Ureter (tissue), 1 donor: Measurements from ENCODE around the gene KLHDC4. TPM values are rescaled to one million over a fixed set of nuclear protein-coding genes. Genes with fewer than 3 reads are reported as not detected.

ENCODE experiments used
- DNase-seq: peaks from one replicate; pipeline ENCODE4 v3.0.0-alpha.2; 2020; ENCODE audit warnings: low spot score
- total RNA-seq: library from RNA; stranded (reverse); gene quantifications from one replicate; pipeline ENCODE4 v1.2.4, GENCODE V29; 2023
- donor health status: DM: yes; HTN: yes; CAD: no.

KLHDC4 gene
- total RNA-seq, 1 donor from 2014 or later, result 63.2 TPM

DNA sequence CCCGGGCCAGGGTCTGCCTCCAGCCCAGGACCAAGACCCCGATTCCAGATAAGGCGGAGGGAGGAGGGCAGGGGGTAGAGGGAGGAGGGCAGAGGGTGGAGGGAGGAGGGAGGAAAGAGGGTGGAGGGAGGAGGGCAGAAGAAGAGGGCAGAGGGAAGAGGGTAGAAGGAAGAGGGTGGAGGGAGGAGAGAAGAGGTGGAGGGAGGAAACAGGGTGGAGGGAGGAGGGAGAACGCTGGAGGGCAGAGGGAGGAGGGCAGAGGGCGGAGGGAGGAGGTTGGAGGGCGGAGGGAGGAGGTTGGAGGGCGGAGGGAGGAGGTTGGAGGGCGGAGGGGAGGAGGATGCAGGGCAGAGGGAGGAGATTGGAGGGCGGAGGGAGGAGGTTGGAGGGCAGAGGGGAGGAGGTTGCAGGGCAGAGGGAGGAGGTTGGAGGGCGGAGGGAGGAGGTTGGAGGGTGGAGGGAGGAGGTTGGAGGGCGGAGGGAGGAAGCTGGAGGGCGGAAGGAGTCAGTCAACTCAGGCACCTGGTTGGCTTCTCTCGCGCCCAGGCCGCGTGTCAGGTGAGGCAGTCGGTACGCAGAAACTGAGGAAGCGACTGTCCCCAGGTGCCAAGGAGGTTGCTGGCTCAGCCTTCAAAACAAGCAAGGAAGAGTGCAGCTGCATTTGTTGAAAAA, 65.2 kb downstream of the KLHDC4 start:
- DNase-seq, result no peak

DNA sequence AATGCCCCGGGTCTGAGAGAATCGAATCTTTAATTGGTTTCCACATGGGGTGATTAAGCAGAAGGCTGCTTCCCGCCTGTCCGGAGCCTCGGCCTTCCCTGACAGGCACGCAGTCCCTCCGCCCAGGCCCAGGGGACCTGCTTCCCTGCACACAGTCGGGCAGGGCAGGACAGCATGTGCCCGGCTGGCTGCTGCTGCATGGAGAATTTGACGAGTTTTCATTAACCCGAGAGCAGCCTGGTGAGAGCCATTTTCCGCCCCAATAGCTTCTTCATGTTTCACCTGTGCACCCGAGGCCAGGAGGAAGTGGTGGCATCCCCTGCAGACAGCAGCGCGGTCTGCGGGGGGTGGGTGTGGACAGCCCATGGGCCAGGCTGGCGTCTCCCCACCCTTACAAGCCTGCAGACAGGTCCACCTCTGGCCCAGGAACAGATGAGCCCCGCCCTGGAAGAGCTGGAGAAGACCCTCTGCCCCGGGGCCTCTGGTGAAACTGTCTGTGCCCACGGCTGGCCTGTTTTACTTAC, 67.0 kb downstream of the KLHDC4 start:
- DNase-seq, result no peak

DNA sequence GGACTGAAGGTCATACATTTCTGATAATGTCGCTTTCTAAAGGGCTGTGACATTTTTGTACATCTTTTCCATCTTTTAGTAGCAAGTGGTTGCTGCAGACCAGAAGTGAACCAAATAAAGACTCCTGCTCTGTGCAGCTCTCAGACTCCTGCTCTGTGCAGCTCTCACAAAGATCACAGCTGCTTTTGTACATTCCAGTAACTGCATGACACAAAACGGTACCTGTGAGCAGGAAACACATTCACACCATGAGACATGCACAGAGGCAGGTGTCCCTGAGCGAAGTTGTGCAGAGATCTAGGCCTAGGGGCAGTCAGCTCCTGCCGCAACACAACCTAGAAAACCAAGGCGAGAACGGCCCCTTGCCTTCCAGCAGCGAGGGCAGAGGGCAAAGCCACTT, 67.5 kb downstream of the KLHDC4 start:
- DNase-seq, result no peak

DNA sequence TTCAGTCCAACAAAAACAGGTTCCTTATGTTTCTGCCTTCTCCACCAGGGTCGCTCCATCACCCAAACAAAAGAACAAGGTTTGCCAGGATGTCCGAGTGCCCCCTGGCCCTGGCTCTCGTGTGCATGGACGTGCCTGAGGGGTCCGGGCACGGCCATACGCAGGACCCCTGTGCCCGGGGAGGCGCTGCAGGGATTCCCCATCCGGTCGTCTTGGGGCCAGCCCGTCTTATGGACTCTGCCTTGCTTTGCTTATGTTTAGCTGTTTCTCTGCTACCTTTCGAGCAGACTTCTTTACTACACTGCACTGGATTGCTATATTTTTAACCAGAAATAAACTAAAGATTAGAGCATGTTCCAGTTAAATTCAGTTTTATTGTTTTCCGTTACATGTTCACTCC, 68.0 kb downstream of the KLHDC4 start:
- no peak for DNase-seq

DNA sequence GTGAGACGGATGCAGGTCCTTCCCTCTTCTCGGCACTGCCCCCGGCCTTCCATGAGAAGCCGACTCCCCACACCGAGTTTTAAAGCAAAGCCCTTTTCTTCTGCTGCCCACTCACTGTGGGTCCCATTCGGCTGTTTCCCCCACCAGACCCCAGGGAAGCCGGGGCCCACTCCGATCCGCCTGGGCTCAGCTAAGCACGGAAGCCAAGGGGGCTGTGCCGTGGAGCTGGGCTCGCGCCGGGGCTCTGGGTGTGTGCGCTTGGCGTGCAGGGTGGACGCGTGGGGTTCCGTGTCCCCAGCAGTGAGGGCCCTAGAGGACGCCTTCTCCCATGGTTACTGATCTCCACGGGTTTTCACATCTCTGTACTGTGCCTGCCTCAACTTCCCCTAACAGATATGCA, 68.5 kb downstream of the KLHDC4 start:
- no peak for DNase-seq

DNA sequence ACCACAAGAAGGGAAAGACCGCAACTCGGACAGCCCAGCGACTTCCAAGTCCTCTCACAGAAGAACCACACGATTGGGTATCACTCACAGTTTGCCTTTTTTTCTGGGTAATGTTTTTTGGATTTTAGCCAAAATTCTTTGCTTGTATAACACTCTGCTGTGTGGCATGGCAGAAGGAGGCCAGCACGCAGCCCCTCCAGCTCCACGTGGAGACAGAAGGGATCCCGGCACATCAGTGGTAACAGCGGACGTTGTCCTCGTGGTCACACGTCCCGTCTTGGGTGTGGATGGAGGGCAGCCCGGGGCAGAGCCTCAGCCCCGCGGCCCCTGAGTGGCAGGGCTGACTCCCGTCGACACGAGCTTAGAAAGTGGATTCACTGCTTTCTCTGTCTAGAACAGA, 69.1 kb downstream of the KLHDC4 start:
- no peak for DNase-seq

DNA sequence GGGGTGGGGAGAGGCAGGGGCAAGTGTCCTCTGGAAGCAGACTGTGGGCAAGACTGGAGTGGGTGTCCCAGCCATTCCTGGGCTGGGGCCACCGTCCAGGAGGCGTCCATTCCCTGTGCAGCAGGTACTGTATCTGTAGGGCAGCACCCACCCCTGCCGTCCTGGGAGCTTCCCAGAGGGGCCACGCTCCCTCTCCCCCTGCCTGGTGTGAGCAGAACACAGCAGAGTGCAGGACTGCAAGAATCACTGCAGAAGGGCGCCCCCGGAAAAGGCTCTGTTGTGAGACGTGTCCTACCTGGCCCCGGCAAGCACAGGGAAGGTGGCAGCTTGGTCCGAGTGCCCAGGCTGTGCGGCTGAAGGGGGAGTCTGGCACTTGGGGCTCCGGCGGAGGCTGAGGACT, 70.3 kb downstream of the KLHDC4 start:
- DNase-seq, result no peak

DNA sequence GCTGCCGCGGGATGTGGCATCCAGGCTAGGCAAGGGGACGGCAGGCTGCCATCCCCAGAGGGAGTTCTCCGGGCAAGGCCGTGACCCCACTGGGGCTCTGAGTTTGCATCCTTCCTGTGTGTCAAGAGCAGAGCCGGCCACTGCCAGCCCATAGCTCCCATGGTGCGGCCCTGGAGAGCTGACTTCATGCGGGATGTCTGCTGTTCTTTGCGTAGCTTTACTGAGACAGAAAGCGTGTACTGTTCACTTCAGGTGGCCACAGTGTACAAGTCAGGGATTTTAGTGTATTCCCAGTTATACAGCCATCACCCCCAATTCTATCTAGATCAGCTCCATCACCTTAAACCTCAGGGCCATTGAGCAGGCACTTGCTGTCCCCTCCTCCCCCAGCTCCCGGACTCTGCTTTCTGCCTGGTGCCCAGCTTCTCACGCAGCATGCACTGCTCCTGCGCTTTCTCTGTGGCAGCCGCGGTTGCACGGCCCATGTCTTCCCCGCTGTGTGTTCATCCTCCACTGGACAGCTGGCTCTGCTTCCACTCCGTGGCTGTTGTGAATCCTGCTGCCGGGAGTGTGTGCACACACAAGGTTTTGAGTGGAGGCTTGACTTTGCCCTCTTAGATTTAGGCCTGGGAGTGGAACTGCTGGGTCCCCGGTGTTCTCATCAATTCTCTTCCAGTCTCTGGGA, 71.2 kb downstream of the KLHDC4 start:
- DNase-seq, result no peak

DNA sequence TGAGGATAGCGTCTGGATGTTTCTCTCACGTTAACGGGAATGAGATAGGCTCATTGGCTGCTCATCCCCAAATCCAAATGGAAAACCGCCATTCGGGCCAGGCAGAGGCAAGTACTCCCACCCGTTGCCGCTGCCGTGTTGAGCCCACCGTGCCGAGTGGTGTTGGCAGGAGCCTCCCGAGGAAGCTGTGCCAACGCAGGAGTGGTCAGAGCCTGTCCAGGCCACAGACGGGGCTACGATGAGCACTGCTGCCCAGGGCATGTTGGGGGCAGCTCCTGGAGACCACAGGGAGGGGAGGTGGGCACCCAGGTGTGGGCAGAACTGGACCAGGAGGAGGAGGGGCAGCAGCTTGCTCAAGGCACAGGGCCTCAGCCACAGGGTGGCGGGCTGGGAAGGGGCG, 72.0 kb downstream of the KLHDC4 start:
- no peak for DNase-seq

DNA sequence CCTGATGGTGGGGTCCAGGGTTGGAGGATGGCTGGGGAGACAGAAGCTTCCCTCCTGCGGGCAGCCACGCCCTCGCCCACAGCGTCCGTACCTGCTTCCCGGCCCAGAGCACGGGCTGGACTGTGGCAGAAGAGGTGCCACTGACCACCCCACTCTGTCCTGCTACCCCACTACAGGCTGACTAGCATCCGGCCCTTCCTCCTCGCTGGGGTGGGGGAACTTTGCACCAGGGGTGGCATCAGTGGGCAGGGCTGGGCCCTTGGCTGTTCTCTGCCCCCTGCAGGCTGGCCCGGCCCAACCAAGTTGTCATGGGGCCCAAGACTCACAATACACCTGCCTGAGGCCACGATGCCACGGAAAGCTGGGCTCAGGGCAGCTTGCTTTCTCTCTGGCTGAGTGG, 73.0 kb downstream of the KLHDC4 start:
- no peak for DNase-seq

DNA sequence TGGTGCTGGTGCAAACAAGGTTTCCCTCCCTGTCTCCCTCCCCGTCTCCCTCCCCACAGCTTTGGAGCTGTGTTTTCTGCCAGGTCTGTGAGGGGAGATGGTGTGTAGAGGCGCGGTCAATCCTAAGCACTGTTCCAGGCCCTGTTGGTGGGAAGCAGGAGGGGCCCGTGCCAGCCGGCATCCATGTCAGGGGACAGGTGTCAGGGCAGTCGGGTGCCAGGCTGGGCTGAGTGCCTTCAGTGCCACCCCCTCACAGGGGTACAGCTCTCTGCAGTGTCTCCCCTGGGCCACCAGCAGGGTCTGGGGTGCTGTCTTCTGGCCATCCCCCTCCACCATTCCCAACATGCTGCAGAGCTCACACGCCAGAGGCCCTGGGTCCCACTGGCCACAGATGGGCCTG, 73.6 kb downstream of the KLHDC4 start:
- DNase-seq, result no peak

DNA sequence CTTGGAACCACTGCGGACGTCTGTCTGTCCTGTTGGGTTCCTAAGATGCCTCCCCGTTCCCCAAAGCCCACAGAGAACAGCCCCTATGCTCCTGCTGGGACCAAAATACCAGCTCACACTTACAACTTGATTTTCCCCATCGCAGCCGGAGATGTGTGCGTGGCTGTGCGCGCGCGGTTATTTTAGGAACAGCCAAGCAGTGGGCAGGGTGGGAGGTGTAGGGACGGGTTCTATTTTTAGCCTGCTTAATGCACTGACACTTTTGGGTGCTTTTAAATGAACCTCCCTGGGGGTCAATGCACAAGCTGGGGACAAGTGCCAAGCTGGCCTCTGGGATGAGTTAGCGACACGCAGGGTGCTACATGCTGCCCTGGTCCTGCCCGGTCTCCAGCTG, 74.1 kb downstream of the KLHDC4 start:
- no peak for DNase-seq

DNA sequence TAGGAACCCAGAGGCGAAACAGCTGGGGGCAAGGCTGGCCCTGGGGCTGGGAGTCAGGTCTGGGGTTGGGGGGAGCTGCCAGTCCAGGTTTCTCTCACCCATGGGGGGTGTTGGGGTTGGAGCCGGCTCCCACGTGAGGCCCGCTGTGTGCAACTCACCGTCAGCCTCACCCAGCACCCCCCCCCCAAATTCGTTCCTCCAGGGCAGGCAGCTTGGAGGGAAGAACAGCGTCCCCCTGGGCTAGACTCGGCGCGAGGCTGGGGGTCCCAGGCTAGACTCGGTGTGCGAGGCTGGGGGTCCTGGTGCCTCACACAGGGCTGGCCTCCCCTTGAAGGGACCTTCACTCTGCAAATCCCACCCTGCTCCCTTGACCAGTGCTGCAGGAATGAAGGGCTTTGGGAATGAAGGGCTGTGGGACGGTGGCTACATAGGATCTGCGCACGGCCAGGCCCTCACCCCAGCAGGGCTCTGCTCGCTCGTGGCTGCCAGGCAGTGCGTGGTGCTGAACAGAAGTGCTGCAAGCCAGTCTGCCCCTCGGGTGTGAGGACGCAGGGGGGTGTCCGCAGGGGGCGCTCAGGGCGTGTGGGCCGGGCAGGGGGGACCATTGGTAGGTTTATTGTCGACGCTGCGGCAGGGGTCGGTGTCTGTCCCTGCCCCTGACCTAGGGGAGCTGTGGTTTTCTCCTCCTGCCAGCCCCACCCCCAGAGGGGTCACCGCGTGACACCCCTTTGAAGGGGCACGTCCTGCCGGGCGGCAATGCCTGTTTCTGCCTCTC, 74.7 kb downstream of the KLHDC4 start:
- DNase-seq, result no peak

DNA sequence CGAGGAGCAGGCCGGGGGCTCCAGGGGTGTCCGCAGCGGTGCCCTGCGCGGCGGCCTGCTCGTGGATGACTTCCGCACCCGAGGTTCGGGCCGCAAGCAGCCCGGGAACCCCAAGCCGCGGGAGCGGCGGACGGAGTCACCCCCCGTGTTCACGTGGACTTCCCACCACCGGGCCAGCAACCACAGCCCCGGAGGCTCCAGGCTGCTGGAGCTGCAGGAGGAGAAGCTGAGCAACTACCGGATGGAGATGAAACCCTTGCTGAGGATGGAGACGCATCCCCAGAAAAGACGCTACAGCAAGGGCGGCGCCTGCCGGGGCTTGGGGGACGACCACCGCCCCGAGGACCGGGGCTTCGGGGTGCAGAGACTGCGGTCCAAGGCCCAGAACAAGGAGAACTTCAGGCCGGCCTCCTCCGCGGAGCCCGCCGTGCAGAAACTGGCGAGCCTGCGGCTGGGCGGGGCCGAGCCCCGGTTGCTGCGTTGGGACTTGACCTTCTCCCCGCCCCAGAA, 75.8 kb downstream of the KLHDC4 start:
- no peak for DNase-seq

DNA sequence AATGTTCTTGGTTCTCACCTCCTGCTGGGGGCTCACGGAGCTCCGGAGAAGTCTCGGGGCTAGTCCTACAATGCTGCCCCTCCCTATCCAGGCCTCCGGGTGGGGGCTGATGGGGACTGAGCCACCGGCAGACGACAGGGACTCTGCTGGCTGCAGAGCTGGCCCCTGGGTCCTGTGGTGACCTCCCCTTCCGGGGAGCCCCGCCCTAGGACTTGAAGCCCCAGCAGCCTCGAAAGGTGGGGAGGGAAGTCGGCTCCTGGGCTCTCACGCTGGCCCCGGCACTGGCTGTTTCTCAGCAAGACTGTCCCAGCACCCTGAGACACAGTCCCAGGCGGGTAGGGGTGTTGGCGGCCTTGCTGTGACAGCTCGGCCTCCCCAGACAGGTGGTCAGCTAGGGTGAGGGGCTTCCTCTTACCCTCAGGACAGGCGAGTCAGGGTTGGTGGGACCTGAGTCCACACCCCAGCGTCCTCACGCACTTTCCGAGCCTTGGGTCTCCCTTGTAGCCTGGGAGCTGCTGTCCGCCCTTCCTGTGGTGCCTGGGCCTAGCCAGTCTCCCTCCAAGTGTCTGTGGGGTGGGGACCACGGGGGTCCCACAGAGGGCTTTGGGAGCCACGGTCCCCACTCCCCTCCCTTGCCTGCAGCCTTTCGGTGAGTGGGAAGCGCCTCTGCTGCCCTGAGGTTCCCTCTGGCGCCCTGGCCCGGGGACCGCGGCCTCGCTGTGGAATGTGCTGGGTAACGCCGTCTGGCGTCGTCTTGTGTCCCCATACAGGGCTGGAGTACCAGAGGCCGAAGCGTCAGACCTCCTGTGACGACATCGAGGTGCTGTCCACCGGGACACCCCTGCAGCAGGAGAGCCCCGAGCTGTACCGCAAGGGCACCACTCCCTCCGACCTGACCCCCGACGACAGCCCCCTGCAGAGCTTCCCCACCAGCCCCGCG, 76.6 kb downstream of the KLHDC4 start:
- no peak for DNase-seq

DNA sequence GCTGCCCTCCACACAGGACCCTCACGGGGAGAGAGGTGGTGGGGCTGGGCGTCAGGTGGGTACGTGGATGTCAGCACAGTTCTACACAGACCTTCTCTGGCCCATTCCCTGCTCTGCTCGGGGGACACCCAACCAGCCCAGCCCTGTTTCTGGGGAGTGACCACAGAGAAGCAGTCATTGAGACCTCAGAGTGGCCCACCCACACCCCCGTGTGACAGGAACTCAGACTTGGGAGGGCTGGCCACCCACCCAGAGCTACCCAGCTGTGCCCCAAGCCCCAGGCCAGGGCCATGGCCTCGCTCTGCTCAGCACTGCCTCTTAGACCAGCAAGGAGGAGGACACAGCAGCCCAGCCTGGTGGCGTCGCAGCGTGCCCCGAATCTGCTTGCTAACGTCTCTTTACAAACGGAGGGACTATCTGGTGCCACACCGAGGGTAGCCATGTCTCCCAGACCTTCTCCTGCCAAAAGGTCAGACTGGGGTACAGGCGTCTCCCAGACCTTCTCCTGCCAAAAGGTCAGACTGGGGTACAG, 77.7 kb downstream of the KLHDC4 start:
- DNase-seq, result no peak

DNA sequence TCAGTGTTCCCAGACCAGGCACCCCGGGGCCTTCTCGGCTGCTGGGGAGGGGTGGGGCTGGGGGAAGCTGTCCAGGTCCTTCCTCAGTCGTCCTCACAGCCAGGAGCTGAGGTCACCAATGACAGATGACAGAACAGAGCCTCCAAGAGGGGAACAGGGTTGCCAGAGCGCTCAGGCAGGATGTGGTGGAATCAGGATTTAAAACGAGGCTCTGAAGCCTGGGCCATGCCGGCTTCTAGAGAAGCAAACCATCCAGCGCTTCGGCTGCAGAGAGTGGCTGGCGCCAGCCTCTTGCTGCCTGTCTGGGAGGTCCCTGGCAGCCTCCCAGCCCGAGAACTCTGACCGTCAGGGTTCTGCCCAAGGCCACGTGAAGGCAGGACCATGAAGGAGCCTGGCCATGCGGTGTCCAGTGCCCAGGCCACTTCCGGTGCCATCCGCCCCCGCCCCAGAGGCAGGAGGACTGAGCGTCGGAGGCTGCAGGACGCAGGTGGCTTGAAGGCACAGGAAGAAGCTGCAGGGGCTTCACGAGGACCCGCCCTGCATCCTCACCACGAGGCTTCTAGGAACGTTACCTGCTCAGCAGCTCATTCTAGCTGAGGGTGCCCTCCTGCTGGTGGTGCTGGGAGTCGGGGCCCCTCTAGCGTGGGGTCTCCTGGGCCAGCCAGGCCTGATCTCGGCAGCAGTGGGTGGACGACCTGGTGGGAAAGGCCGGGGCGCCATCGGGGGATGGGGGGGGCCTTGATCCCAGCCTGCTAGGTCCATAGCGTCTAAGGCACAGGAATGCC, 78.5 kb downstream of the KLHDC4 start:
- no peak for DNase-seq

DNA sequence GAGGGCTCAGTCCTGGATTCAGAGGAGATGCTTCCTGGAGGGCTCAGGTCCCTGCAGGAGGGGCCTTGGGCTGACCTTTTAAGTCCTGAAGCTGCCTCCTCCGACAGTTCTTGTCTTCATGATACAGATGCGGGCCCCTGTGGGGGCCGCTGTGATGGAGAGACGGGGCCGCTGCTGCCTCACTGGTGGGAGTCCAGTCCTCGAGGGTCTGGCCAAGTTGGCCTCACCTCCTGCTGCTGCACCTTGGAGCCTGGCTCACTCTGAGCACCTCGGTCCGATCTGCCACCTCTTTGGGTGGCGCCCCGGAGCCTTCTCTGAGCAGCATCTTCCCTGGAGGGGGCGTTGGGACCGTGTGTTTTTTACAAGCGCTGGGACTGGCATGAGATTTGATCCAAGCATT, 79.1 kb downstream of the KLHDC4 start:
- no peak for DNase-seq

DNA sequence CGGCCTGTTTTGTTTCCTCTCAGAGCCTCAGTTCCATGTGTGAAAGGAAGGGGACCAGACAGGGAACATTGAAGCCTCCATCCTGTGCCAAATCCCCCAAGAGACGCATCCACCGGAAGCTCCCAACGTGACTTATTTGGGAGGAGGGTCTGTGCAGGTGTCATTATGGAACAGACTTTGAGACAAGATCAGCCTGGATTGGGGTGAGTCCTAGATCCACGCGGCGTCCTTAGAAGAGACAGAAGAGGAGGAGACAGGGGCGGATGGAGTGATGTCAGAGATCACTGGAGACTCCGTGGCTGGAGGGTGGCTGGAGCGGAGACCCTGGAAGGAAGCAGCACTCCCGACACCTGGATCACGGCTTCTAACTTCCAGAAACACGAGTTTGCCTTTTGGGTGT, 80.0 kb downstream of the KLHDC4 start:
- DNase-seq, result no peak

DNA sequence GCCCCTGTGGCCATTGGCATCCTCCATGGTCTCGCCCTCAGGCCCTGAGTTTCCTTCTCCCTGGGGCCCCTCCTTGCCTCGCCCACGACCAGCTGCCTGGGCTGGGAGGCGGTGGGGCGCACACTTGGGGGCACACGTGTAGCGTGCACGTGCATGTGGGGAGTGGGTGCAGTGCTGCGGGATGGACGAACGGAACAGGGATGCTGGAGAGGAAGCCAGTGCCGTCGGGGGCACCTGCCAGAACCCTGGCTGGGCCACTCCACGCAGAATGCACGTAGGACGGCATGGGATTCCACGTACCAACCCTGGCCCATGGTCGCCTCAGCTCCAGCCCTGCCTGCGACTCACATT, 80.4 kb downstream of the KLHDC4 start:
- no peak for DNase-seq
